ENCODE results near the gene PIP4K2A.

Gene PIP4K2A

GRCh38 chr10:22629852-22630233, 84.5 kb downstream of the PIP4K2A start:
- H3K36me3 ChIP-seq (ENCODE audit: control insufficient read depth in 1 of 2, insufficient read depth in 2 of 2, low read length in 2 of 2): no peaks in the 10 kb centered on the region
- no peaks in the 10 kb centered on the region for H3K9me3 ChIP-seq (ENCODE audit: insufficient read depth, low read depth, low read length)
- H3K9ac ChIP-seq (ENCODE audit: low read length): no peak overlapping the region
- H3K79me2 ChIP-seq (ENCODE audit: control insufficient read depth, insufficient read depth, low read length, poor library complexity): peaks cover 3% of the 10 kb centered on the region
- no peak overlapping the region for H2AFZ ChIP-seq (ENCODE audit: insufficient read depth, low read length, poor library complexity)
- H3K18ac ChIP-seq (ENCODE audit: low read length): peak overlapping the region; percentile 81
- H3K4ac ChIP-seq (ENCODE audit: low read depth, low read length): peak overlapping the region; percentile 53
- no CpG with 5 or more reads among the region's 4 CpGs for WGBS (ENCODE audit: extremely low coverage, insufficient coverage, insufficient read length)
- H3K27ac ChIP-seq (ENCODE audit: low read depth, low read length): no peak overlapping the region
- no peak overlapping the region for H3K4me3 ChIP-seq (ENCODE audit: low read depth, low read length)
- peak overlapping the region; percentile 78 for H2BK5ac ChIP-seq (ENCODE audit: low read depth, low read length, poor library complexity)
- H3K4me2 ChIP-seq (ENCODE audit: low read length): no peak overlapping the region
- peak overlapping the region; percentile 81 for H2BK120ac ChIP-seq (ENCODE audit: insufficient read depth, low read length, poor library complexity)
- peaks cover 16 to 23% of the 10 kb centered on the region in 2 experiments for H3K4me1 ChIP-seq (ENCODE audit: control insufficient read depth in 1 of 2, insufficient read depth in 2 of 2, low read length in 2 of 2)
- H3K14ac ChIP-seq (ENCODE audit: low read length): no peak overlapping the region
- no peak overlapping the region for H4K8ac ChIP-seq (ENCODE audit: low read depth, low read length)
- H2AK5ac ChIP-seq (ENCODE audit: low read length): no peak overlapping the region
- H4K91ac ChIP-seq (ENCODE audit: low read depth, low read length): peak overlapping the region; percentile 66
- no peak overlapping the region for H4K12ac ChIP-seq (ENCODE audit: low read depth, low read length)
- peaks cover 19% of the 10 kb centered on the region for H3K79me1 ChIP-seq (ENCODE audit: low read length)
- DNase-seq: no peak
- no peaks in the 10 kb centered on the region for H3K27me3 ChIP-seq (ENCODE audit: insufficient read depth, low read length)
- no peak overlapping the region for H3K23ac ChIP-seq (ENCODE audit: low read length)
- peak overlapping the region; percentile 56 for H2BK12ac ChIP-seq (ENCODE audit: low read length)

GRCh38 chr10:22629126-22629525, 85.3 kb downstream of the PIP4K2A start:
- H2BK12ac ChIP-seq (ENCODE audit: low read length): no peak overlapping the region
- no peak overlapping the region for H4K91ac ChIP-seq (ENCODE audit: low read depth, low read length)
- no peak overlapping the region for H2AK5ac ChIP-seq (ENCODE audit: low read length)
- no CpG with 5 or more reads among the region's 2 CpGs for WGBS (ENCODE audit: extremely low coverage, insufficient coverage, insufficient read length)
- H3K36me3 ChIP-seq (ENCODE audit: control insufficient read depth in 1 of 2, insufficient read depth in 2 of 2, low read length in 2 of 2): no peaks in the 10 kb centered on the region
- no peak overlapping the region for H3K23ac ChIP-seq (ENCODE audit: low read length)
- DNase-seq: no peak
- H2BK120ac ChIP-seq (ENCODE audit: insufficient read depth, low read length, poor library complexity): no peak overlapping the region
- peaks cover 19% of the 10 kb centered on the region for H3K79me1 ChIP-seq (ENCODE audit: low read length)
- peaks cover 16 to 23% of the 10 kb centered on the region in 2 experiments for H3K4me1 ChIP-seq (ENCODE audit: control insufficient read depth in 1 of 2, insufficient read depth in 2 of 2, low read length in 2 of 2)
- no peak overlapping the region for H3K14ac ChIP-seq (ENCODE audit: low read length)
- no peak overlapping the region for H4K8ac ChIP-seq (ENCODE audit: low read depth, low read length)
- no peak overlapping the region for H3K4me2 ChIP-seq (ENCODE audit: low read length)
- H2AFZ ChIP-seq (ENCODE audit: insufficient read depth, low read length, poor library complexity): no peak overlapping the region
- H3K4me3 ChIP-seq (ENCODE audit: low read depth, low read length): no peak overlapping the region
- no peak overlapping the region for H3K18ac ChIP-seq (ENCODE audit: low read length)
- no peaks in the 10 kb centered on the region for H3K27me3 ChIP-seq (ENCODE audit: insufficient read depth, low read length)
- no peak overlapping the region for H3K27ac ChIP-seq (ENCODE audit: low read depth, low read length)
- H3K9ac ChIP-seq (ENCODE audit: low read length): no peak overlapping the region
- no peak overlapping the region for H2BK5ac ChIP-seq (ENCODE audit: low read depth, low read length, poor library complexity)
- no peaks in the 10 kb centered on the region for H3K9me3 ChIP-seq (ENCODE audit: insufficient read depth, low read depth, low read length)
- no peak overlapping the region for H3K4ac ChIP-seq (ENCODE audit: low read depth, low read length)
- peaks cover 3% of the 10 kb centered on the region for H3K79me2 ChIP-seq (ENCODE audit: control insufficient read depth, insufficient read depth, low read length, poor library complexity)
- H4K12ac ChIP-seq (ENCODE audit: low read depth, low read length): no peak overlapping the region

GRCh38 chr10:22628309-22628708, 86.1 kb downstream of the PIP4K2A start:
- H3K27ac ChIP-seq (ENCODE audit: low read depth, low read length): peak overlapping the region; percentile 61
- peak overlapping the region; percentile 69 for H2BK12ac ChIP-seq (ENCODE audit: low read length)
- H3K9ac ChIP-seq (ENCODE audit: low read length): no peak overlapping the region
- peaks cover 5% of the 10 kb centered on the region for H3K79me2 ChIP-seq (ENCODE audit: control insufficient read depth, insufficient read depth, low read length, poor library complexity)
- no peaks in the 10 kb centered on the region for H3K9me3 ChIP-seq (ENCODE audit: insufficient read depth, low read depth, low read length)
- peak overlapping the region; percentile 70 for H4K91ac ChIP-seq (ENCODE audit: low read depth, low read length)
- WGBS (ENCODE audit: extremely low coverage, insufficient coverage, insufficient read length): no CpG with 5 or more reads among the region's 5 CpGs
- peak overlapping the region; percentile 82 for H2AK5ac ChIP-seq (ENCODE audit: low read length)
- no peaks in the 10 kb centered on the region for H3K36me3 ChIP-seq (ENCODE audit: control insufficient read depth in 1 of 2, insufficient read depth in 2 of 2, low read length in 2 of 2)
- peaks cover 16 to 22% of the 10 kb centered on the region in 2 experiments for H3K4me1 ChIP-seq (ENCODE audit: control insufficient read depth in 1 of 2, insufficient read depth in 2 of 2, low read length in 2 of 2)
- peak overlapping the region; percentile 84 for H3K18ac ChIP-seq (ENCODE audit: low read length)
- H3K14ac ChIP-seq (ENCODE audit: low read length): peak overlapping the region; percentile 64
- H3K4ac ChIP-seq (ENCODE audit: low read depth, low read length): peak overlapping the region; percentile 81
- peak overlapping the region; percentile 91 for H2BK5ac ChIP-seq (ENCODE audit: low read depth, low read length, poor library complexity)
- no peak for DNase-seq
- H3K4me3 ChIP-seq (ENCODE audit: low read depth, low read length): no peak overlapping the region
- H3K4me2 ChIP-seq (ENCODE audit: low read length): no peak overlapping the region
- H4K8ac ChIP-seq (ENCODE audit: low read depth, low read length): peak overlapping the region; percentile 76
- no peak overlapping the region for H2AFZ ChIP-seq (ENCODE audit: insufficient read depth, low read length, poor library complexity)
- H2BK120ac ChIP-seq (ENCODE audit: insufficient read depth, low read length, poor library complexity): peak overlapping the region; percentile 94
- H3K79me1 ChIP-seq (ENCODE audit: low read length): peaks cover 19% of the 10 kb centered on the region
- no peak overlapping the region for H4K12ac ChIP-seq (ENCODE audit: low read depth, low read length)
- H3K23ac ChIP-seq (ENCODE audit: low read length): no peak overlapping the region
- no peaks in the 10 kb centered on the region for H3K27me3 ChIP-seq (ENCODE audit: insufficient read depth, low read length)

GRCh38 chr10:22626784-22627183, 87.6 kb downstream of the PIP4K2A start:
- DNase-seq: no peak
- Histone ChIP-seq H4K12ac (ENCODE audit: low read depth, low read length) (no peak overlapping the region), H3K79me1 (ENCODE audit: low read length) (peaks cover 22% of the 10 kb centered on the region), H2AFZ (ENCODE audit: insufficient read depth, low read length, poor library complexity) (no peak overlapping the region), H3K18ac (ENCODE audit: low read length) (no peak overlapping the region), H3K4me1 (ENCODE audit: control insufficient read depth in 1 of 2, insufficient read depth in 2 of 2, low read length in 2 of 2) (peaks cover 19 to 25% of the 10 kb centered on the region in 2 experiments), H3K14ac (ENCODE audit: low read length) (no peak overlapping the region), H3K27me3 (ENCODE audit: insufficient read depth, low read length) (no peaks in the 10 kb centered on the region), H3K9ac (ENCODE audit: low read length) (no peak overlapping the region), H3K79me2 (ENCODE audit: control insufficient read depth, insufficient read depth, low read length, poor library complexity) (peaks cover 10% of the 10 kb centered on the region), H4K91ac (ENCODE audit: low read depth, low read length) (no peak overlapping the region), H3K4me2 (ENCODE audit: low read length) (no peak overlapping the region), H3K36me3 (ENCODE audit: control insufficient read depth in 1 of 2, insufficient read depth in 2 of 2, low read length in 2 of 2) (peaks cover 0 to 2% of the 10 kb centered on the region in 2 experiments), H3K27ac (ENCODE audit: low read depth, low read length) (no peak overlapping the region), H3K4me3 (ENCODE audit: low read depth, low read length) (no peak overlapping the region), H3K23ac (ENCODE audit: low read length) (no peak overlapping the region), H2BK5ac (ENCODE audit: low read depth, low read length, poor library complexity) (no peak overlapping the region), H2BK12ac (ENCODE audit: low read length) (no peak overlapping the region), H3K4ac (ENCODE audit: low read depth, low read length) (no peak overlapping the region), H3K9me3 (ENCODE audit: insufficient read depth, low read depth, low read length) (no peaks in the 10 kb centered on the region), H2AK5ac (ENCODE audit: low read length) (no peak overlapping the region), H2BK120ac (ENCODE audit: insufficient read depth, low read length, poor library complexity) (no peak overlapping the region), H4K8ac (ENCODE audit: low read depth, low read length) (no peak overlapping the region)
- WGBS (ENCODE audit: extremely low coverage, insufficient coverage, insufficient read length): no CpG with 5 or more reads among the region's 2 CpGs

Data from trophoblast cell (in vitro differentiated cells and primary cell).